Measurements from ENCODE around the gene HIKESHI.

HIKESHI gene

DNA sequence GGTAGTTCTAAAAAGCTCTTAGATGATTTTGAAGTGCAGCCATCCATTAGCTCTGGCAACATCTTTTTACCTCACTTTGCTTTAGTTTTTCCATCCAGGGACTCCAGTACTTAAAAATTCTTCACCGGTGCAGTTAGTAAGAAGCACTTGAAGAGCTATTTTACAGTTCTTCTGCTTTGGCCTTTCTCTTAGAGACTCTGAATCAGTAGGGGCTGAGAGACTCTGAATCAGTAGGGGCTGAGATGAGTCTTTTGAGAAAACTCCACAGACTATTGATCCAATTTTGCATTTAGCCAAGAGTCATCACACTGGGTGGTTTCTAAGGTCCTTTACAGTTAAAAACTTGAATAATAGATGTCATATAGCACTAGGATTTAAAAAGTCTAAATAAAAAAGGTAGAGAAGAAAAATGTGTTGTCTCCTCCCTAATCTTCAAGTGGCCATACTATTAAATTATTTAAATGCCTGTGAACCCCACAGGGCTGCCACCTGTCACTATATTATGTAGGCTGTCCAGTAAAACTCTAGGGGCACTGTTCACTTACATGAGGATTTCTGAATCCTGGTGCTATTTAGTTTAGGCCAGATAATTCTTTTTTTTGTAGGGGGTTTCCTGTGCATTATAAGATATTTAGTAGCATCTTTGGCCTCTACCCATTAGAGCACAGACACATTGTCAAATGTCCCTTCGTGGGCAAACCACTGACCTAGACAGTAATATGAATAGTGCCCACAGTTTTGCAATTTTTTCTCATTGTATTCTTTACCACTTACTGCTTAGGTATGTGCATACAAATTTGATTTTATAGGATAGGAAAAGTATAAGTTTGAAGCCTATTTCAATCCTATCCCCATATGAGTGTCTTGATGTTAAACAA, 26.3 kb upstream of the HIKESHI start:
- Histone ChIP-seq H3K4me3 (ENCODE audit: low read depth in 1 of 2, low read length in 2 of 2) (no peak overlapping the region), H3K4me1 (ENCODE audit: insufficient read depth, low read length) (no peaks in the 10 kb centered on the region), H4K20me1 (ENCODE audit: insufficient read depth, low read length) (peaks cover 13% of the 10 kb centered on the region), H3K4me2 (ENCODE audit: insufficient read depth, low read length) (no peak overlapping the region), H3K9me3 (ENCODE audit: insufficient read depth, low read length, severe bottlenecking) (no peaks in the 10 kb centered on the region), H3K36me3 (ENCODE audit: insufficient read depth, low read length) (peaks cover 64% of the 10 kb centered on the region), H2AFZ (ENCODE audit: low read depth, low read length) (no peak overlapping the region), H3K27me3 (ENCODE audit: insufficient read depth, low read length, poor library complexity) (no peaks in the 10 kb centered on the region), H3K9ac (ENCODE audit: low read depth, low read length) (no peak overlapping the region), H3K79me2 (ENCODE audit: insufficient read depth, low read length) (peaks cover 42% of the 10 kb centered on the region), H3K27ac (ENCODE audit: low read length) (no peak overlapping the region)
- TF ChIP-seq, protein P1, sequence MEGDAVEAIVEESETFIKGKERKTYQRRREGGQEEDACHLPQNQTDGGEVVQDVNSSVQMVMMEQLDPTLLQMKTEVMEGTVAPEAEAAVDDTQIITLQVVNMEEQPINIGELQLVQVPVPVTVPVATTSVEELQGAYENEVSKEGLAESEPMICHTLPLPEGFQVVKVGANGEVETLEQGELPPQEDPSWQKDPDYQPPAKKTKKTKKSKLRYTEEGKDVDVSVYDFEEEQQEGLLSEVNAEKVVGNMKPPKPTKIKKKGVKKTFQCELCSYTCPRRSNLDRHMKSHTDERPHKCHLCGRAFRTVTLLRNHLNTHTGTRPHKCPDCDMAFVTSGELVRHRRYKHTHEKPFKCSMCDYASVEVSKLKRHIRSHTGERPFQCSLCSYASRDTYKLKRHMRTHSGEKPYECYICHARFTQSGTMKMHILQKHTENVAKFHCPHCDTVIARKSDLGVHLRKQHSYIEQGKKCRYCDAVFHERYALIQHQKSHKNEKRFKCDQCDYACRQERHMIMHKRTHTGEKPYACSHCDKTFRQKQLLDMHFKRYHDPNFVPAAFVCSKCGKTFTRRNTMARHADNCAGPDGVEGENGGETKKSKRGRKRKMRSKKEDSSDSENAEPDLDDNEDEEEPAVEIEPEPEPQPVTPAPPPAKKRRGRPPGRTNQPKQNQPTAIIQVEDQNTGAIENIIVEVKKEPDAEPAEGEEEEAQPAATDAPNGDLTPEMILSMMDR (IDR thresholded peaks at IDR 0.05; ENCODE audit: borderline replicate concordance, extremely low read depth, low read length, poor library complexity, severe bottlenecking), result no peak
- no peak for TF ChIP-seq EZH2 (IDR thresholded peaks at IDR 0.05; ENCODE audit: borderline replicate concordance, low read depth, low read length, severe bottlenecking)
- DNase-seq, result no peak
- ATAC-seq (ENCODE audit: insufficient read depth, low read depth), result no peak

DNA sequence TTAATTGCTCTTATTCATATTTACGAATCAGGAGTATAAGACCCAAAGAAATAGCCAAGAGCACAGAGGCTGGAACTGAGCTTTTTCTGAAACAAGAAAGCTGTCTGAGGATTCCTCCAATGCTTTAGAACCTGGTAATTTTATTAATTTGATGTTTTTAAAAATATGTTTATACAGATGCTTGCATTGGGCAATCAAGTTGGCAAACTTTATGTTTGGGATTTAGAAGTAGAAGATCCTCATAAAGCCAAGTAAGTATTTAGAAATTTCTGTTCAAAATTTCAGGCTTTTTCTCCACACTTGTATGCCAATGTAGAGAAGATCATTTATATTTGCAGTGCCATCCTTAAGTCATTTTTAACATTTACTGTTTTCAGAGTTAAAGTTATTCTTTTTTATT, 24.3 kb upstream of the HIKESHI start:
- no peak for ATAC-seq (ENCODE audit: insufficient read depth, low read depth)
- Histone ChIP-seq H3K4me2 (ENCODE audit: insufficient read depth, low read length) (no peak overlapping the region), H3K79me2 (ENCODE audit: insufficient read depth, low read length) (peaks cover 25% of the 10 kb centered on the region), H3K9ac (ENCODE audit: low read depth, low read length) (no peak overlapping the region), H3K4me1 (ENCODE audit: insufficient read depth, low read length) (no peaks in the 10 kb centered on the region), H3K36me3 (ENCODE audit: insufficient read depth, low read length) (peaks cover 62% of the 10 kb centered on the region), H3K27me3 (ENCODE audit: insufficient read depth, low read length, poor library complexity) (no peaks in the 10 kb centered on the region), H3K9me3 (ENCODE audit: insufficient read depth, low read length, severe bottlenecking) (no peaks in the 10 kb centered on the region), H3K4me3 (ENCODE audit: low read depth in 1 of 2, low read length in 2 of 2) (no peak overlapping the region), H4K20me1 (ENCODE audit: insufficient read depth, low read length) (peaks cover 16% of the 10 kb centered on the region), H2AFZ (ENCODE audit: low read depth, low read length) (no peak overlapping the region), H3K27ac (ENCODE audit: low read length) (no peak overlapping the region)
- no peak for DNase-seq
- TF ChIP-seq, protein P1 (IDR thresholded peaks at IDR 0.05; ENCODE audit: borderline replicate concordance, extremely low read depth, low read length, poor library complexity, severe bottlenecking), result no peak
- no peak for TF ChIP-seq EZH2 (IDR thresholded peaks at IDR 0.05; ENCODE audit: borderline replicate concordance, low read depth, low read length, severe bottlenecking)

DNA sequence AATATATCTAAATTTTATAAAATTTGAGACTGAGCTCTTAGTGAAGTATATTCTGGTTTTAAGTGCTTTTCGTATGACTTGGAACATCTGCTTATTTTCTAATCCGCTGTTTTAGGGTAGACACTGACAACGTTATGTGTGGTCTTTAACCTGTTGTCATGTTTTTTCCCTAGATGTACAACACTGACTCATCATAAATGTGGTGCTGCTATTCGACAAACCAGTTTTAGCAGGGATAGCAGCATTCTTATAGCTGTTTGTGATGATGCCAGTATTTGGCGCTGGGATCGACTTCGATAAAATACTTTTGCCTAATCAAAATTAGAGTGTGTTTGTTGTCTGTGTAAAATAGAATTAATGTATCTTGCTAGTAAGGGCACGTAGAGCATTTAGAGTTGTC, 23.8 kb upstream of the HIKESHI start:
- TF ChIP-seq, protein P1 (IDR thresholded peaks at IDR 0.05; ENCODE audit: borderline replicate concordance, extremely low read depth, low read length, poor library complexity, severe bottlenecking), result no peak
- Histone ChIP-seq H2AFZ (ENCODE audit: low read depth, low read length) (no peak overlapping the region), H3K27me3 (ENCODE audit: insufficient read depth, low read length, poor library complexity) (no peaks in the 10 kb centered on the region), H3K9ac (ENCODE audit: low read depth, low read length) (no peak overlapping the region), H3K4me2 (ENCODE audit: insufficient read depth, low read length) (no peak overlapping the region), H3K27ac (ENCODE audit: low read length) (no peak overlapping the region), H3K36me3 (ENCODE audit: insufficient read depth, low read length) (peaks cover 58% of the 10 kb centered on the region), H4K20me1 (ENCODE audit: insufficient read depth, low read length) (peaks cover 16% of the 10 kb centered on the region), H3K79me2 (ENCODE audit: insufficient read depth, low read length) (peaks cover 20% of the 10 kb centered on the region), H3K9me3 (ENCODE audit: insufficient read depth, low read length, severe bottlenecking) (no peaks in the 10 kb centered on the region), H3K4me3 (ENCODE audit: low read depth in 1 of 2, low read length in 2 of 2) (no peak overlapping the region), H3K4me1 (ENCODE audit: insufficient read depth, low read length) (no peaks in the 10 kb centered on the region)
- ATAC-seq (ENCODE audit: insufficient read depth, low read depth), result no peak
- DNase-seq, result no peak

Measured in DND-41 (cell line).